ENCODE results near the gene WIPF2.
A peak's percentile ranks its signal among the peaks of the same experiment; 100 is the strongest.
"Not testable (repeated sequence)": the region's sequence is repeated elsewhere in the genome, so short reads cannot be mapped to it uniquely, and the experiment has no call there.

WIPF2 gene

DNA sequence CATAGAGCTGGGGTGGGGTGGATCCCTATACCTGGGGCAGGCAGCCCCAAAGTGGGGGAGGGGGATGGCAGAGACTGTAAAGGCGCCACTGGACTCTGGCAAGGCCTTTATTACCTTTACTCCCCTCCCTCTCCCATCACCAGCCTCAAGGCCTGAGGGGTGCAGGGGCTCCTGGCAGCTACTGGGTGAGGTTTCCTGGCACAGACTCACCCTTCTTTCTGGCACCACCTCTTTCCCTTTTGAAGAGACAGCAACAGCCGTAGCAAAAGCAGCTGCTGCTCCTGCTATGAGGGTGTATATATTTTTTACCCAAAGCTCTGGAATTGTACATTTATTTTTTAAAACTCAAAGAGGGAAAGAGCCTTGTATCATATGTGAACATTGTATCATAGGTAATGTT lies 24.3 kb upstream of the WIPF2 start:
- no peak for DNase-seq

DNA sequence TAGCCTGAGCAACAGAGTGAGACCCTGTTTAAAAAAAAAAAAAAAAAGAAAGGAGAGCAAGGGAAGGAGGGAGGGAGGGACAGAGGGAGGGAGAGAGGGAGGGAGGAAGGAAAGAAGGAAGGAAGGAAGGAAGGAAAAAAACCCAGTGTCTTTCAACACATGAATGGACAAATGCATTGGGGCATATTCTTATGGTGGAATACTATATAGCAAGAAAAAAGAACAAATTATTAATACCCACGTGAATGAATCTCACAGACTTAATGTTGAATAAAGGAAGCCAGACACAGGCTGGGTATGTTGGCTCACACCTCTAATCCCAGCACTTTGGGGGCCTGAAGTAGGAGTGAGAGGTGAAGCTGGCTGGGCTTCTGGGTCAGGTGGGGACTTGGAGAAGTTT lies 21.6 kb upstream of the WIPF2 start:
- no peak for DNase-seq

DNA sequence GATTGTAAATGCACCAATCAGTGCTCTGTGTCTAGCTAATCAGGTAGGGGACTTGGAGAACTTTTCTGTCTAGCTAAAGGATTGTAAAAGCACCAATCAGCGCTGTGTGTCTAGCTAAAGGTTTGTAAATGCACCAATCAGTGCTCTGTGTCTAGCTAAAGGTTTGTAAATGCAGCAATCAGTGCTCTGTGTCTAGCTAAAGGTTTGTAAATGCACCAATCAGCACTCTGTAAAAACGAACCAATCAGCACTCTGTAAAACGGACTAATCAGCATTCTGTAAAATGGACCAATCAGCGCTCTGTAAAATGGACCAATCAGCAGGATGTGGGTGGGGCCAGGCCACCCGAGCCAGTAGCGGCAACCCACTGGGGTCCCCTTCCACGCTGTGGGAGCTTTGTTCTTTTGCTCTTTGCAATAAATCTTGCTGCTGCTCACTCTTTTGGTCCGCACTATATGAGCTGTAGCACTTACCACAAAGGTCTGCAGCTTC lies 21.1 kb upstream of the WIPF2 start:
- peak; percentile 35 for DNase-seq

DNA sequence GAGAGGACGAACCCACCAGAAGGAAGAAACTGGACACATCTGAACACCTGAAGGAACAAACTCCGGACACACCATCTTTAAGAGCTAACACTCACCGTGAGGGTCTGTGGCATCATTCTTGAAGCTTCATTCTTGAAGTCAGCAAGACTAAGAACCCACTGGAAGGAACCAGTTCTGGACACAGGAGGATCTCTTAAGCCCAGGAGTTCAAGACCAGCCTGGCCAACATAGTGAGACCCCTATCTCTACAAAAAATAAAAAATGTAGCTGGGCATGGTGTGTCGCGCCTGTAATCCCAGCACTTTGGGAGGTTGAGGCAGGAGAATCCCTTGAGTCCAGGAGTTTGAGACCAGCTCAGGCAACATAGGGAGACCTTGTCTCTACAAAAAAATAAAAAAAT lies 20.5 kb upstream of the WIPF2 start:
- DNase-seq = no peak

DNA sequence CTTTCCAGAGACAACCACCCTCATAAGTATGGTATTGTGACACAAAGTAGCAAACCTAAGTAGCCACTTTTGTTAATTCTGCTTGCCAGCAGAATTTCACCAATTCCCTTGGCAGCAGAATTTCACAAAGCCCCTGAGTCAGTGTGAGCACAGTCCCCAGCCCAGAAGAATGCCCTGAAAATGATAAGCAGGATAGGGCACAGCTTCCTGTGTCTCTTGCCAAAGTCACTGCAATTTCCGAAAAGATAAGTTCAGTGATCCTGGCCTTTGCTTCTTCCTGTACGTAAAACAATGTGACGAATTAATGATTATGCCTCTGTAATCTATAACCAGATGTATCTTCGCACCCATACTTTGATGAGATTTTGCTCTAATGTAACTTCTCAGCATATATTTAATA lies 16.0 kb upstream of the WIPF2 start:
- DNase-seq = no peak

DNA sequence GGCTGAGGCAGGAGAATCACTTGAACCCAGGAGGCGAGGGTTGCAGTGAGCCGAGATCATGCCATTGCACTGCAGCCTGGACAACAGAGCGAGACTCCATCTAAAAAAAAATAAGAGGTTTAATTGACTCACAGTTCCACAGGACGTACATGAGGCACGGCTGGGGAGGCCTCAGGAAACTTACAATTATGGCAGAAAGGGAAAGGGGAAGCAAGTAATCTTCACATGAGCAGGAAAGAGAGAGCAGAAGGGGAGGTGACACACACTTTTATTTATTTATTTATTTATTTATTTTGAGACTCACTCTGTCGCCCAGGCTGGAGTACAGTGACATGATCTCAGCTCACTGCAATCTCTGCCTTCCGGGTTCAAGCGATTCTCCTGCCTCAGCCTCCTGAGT lies 12.9 kb upstream of the WIPF2 start:
- DNase-seq = not testable (repeated sequence)

DNA sequence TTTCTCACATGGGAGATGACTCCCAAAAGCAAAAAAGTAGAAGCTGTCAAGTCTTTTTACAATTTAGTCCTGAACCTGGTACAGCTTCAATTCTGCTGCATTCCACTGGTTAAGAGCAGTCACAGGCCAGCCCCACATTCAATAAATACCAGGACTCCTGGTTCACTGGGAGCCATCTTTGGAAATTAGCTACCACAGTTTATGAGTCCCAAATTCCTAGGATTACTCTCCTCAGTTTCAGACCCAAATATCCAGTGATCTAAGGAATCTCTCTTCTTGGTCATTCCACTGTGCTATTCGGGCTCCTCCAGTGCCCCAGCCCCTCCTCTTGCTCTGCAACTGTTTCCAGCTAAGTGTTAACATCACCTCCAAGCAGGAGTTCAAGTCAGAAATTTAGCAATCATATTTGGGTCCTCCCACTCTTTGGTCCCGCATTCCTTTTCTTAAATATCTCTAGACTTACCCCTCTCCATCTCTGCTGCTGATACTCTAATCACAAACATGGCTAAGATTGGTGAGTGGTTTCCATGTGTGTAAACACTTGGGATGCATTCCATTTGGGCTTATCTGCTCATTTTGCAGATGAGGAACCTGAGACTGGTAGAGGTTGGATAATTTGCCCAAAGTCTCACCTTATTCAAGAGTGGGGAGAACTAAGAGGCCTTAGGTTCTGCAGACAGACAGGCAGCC lies 9.6 kb upstream of the WIPF2 start:
- no peak for DNase-seq

DNA sequence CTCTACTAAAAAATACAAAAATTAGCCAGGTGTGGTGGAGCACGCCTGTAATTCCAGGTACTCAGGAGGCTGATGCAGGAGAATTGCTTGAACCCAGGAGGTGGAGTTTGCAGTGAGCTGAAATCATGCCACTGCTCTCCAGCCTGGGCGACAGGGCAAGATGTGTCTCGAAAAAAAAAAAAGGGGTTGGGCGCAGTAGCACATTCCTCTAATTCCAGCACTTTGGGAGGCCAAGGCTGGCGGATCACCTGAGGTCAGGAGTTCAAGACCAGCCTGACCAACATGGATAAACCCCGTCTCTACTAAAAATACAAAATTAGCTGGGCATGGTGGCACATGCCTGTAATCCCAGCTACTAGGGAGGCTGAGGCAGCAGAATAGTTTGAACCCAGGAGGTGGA lies 5.2 kb upstream of the WIPF2 start:
- not testable (repeated sequence) for DNase-seq

DNA sequence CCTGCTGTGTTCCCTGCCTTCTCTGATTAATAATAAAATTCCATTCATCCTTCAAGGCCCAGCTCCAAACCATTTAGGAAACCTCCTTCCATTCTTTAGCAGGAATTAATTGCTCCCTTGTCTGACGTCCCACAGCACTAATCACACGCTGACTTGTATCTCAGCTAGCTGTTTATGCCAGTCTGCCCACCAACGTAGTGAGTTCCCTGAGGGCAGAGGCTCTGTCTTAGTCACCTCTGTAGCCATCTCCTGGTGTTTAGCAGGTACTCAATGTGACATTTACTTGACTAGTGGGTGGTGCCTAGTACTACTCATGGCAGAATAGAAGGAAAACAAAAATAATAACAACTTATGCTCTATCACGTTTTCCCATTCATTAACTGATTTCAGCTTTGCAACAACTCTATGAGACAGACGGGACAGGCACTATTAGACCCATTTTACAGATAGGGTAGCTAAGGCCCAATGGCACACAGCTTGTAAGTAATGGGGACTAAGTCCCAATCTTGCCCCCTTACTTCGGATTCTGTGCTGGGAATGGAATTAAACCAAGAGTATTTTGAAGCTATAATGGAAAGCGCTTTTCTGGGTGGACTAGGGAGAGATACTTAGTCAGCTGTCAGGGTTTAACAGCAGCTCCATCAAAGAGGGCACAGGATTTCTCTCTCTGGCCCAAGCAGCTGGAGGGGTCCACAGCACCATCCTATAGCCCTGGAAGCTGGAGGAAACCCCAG lies 931 bp upstream of the WIPF2 start:
- no peak for DNase-seq

DNA sequence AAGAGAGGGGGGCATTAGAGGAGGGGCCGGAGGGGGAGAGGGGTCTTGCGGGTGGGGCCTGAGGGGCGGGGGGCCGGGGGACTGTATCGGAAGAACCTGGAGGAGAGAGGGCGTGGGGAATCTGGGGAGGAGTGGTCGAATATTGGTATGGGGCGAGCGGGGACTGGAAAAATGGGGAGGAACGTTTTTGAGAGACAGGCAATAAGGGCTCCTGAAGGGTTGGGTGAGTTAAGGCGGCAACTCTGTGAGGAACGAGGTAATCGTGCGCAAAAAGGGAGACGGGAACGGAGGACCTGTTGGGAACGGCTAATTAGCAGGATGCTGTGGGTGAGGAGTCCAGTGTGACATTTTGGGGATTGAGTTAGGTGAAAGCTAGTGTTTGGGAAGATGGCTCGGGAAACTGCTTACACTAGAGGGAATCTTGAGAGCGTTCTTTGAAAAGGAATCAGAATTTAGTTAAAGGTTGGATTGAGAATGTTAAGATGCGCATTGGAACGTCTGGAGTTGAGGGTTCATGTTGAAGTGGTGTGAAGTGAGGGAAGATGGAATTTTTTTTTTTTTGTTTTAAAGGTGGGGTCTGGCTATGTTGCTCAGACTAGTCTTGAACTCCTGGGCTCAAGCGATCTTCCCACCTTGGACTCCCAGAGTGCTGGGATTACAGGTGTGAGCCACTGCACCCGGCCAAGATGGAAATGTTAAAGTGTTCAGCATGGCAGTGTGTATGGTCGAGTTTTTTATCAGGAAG lies 662 bp downstream of the WIPF2 start:
- DNase-seq = no peak

DNA sequence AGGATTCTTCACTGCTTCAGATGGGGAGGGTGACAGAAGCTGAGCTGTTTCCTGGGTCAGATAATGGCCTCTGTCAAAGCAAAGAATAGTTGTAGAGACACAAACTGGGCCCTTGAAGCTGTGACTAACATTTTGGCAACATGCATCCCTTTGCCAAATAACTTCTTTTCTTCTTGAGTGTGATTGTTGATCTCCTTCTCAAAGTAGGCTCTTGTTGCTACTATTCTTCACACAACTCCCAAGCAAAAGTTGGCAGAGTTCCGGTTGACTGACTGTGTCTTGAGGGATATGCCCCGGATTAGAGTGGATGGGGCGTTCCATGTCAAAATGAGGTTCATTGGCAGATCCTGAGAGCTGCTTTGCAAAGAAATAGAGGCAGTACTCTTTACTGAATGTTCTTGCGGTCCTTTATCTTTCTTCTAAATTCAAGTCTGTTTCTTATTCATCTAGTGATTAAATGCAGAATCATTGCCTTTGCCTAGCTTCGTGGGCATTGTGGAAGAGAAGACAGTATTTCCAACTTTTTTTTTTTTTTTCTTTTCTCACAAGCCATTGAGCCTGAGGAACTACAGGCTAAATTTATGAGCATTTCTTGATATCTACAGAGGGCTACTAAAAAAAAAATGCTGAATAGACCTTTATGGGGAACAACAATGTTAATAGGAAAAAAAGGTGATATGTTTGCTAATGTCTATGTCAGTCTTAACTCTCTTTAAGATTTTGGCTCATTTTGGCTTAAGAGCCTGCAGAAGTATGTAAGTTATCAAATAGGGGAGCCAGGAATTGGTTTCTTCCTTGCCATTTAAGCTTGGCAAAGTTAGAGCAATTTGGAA lies 5.8 kb downstream of the WIPF2 start:
- no peak for DNase-seq

DNA sequence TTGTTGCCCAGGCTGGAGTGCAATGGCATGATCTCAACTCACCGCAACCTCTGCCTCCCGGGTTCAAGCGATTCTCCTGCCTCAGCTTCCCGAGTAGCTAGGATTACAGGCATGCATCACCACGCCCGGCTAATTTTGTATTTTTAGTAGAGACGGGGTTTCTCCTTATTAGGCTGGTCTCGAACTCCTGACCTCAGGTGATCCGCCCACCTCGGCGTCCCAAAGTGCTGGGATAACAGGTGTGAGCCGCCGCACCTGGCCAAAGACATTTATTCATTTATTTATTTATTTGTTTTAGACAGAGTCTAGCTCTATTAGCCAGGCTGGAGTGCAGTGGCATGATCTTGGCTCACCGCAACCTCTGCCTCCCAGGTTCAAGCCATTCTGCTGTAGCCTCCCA lies 10.0 kb downstream of the WIPF2 start:
- not testable (repeated sequence) for DNase-seq

DNA sequence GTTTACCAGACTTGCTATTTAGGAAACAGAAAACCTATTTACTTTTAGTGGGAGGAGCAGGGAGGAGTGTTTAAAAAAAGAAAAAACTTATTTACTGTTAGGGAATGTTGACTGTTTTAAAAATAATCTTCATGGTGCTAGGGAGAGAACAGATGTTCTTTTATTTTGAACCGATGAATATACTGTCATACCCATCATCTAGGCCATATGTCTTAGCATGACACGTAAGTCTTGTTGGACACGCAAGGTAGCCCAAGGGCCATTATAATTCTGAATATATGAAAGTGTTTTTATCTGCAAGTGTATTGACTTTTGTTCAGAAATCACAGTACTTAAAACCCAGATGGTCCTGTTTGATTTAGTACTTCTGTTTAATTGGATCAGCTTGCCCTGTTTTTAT lies 11.6 kb downstream of the WIPF2 start:
- no peak for DNase-seq

DNA sequence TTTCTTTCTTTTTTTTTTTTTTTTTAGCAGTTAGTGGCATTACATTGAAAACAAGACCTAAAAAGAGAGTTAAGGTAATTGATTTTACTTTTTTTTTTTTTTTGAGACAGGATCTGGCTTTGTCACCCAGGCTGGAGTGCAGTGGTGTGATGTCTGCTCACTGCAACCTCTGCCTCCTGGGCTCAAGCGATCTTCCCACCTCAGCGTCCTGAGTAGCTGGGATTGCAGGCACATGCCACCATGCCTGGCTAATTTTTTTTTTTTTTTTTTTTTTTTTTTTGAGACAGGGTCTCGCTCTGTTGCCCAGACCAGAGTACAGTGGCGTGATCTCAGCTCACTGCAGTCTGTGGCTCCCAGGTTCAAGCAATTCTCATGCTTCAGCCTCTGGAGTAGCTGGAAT lies 12.8 kb downstream of the WIPF2 start:
- DNase-seq = not testable (repeated sequence)

DNA sequence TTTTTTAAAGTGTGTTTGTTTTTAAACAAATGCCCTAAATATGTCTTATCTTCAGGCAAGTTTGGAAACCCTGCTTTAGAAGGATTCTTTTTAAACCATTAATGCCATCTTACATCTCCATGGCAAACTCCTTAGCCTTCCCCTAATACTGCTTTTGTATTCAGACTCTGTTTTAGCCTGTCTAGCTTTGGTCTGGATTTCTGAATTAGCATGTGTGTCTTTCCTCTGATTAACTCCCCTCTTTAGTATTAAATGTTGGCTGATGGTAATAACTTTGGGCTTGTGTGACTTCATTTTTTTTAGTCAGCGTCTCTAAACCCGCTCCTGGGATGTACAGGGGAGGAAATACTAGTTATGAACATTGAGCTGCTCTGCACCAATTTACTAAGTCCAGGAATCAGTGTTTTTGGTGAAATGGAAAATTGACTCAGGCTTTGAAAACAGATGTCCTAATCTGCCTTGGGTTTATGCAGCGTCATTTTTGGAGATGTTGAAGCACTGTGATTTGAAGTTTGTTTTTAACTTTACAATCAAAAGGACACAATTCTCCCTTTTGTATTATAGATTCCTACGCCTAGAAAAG lies 22.2 kb downstream of the WIPF2 start:
- DNase-seq = no peak

DNA sequence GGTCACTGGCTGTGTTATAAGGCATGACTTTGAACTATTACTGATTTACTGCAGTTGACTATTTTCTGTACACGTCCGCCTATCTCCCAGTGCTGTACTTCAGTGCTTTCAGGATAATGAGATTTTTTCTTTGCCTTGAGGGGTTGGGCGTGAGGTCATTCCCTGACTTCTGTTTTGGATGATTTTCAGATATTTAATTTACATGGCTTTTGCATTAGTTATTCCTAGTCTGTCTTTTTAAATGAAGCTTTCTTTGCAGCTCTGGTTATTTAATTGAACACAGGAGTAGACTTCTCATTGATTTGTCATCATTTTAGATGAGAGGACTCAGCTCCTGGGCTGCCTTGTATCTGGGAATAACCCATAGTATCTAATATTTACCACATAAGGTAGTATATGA lies 23.7 kb downstream of the WIPF2 start:
- DNase-seq = no peak

DNA sequence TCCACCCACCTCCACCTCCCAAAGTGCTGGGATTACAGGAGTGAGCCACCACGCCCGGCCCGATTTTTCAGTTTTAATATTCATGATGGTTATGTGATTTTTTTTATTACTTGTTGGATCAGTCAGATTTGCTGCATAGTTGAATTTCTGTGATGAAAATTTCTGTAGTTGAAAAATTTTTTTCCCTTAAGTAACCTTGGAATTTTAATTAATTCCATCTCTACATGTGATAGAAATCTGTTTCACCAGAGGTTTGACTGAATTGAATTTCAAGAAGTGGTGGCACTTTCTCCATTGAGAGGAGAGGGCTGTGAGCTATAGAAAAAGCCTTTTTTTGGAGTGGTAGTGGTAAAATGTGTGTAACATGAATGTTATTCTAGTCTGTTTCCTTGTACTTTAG lies 24.7 kb downstream of the WIPF2 start:
- DNase-seq = no peak

DNA sequence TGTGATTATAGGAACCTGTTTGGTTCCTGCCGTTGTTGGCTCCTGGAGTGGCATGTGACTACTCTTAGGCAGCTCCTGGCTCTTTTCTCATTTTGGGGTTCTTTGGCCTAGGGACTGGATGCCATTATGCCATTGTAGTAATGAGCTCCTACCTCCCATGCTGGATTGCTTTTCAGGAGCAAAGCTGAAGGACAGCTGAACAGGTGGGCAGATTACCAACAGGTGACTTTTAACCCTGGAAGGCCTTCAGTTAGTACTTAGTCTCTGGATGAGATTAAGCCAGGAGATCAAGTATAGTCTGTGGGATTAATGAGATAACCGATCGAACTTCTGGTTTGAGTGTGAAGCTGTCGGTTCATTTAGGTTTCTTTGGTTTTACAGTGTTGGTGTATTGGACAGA lies 25.2 kb downstream of the WIPF2 start:
- no peak for DNase-seq

DNA sequence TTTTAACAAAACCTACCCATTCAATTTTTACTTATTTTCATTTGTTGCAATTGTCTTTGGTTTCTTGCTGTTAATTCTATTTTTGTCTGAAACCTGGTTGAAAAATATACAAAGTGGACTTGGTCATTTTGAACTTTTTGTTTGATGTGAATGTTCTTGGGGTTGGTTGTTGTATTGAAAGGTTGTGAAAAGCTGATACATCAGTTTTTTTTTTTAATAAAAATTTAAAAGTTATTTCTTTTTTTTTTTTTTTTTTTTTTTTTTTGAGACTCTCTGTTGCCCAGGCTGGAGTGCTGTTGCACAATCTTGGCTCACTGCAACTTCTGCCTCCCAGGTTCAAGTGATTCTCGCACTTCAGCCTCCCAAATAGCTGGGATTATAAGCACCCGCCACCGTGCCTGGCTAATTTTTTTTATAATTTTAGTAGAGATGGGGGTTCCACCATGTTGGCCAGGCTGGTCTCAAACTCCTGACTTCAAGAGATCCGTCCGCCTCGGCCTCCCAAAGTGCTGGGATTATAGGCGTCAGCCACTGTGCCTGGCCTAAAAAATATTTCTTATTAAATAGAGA lies 28.9 kb downstream of the WIPF2 start:
- no peak for DNase-seq

DNA sequence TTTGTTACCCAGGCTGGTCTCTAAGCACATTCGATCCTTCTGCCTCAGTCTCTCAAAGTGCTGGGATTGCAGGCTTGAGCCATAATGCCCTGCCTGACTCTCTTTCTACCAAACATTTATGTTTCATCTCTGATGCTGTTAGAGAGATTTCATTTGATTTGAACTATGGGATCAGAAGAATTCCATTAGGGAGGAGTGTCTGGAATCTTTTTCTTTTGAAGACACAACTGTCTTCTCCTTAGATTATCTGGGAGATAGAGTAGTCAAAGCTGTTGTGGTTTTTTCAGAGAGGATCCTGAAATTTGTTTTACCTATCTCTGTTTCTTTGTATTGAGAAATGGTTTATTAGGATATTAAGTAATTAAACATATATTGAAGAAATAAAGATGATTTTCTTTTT lies 29.4 kb downstream of the WIPF2 start:
- no peak for DNase-seq

DNA sequence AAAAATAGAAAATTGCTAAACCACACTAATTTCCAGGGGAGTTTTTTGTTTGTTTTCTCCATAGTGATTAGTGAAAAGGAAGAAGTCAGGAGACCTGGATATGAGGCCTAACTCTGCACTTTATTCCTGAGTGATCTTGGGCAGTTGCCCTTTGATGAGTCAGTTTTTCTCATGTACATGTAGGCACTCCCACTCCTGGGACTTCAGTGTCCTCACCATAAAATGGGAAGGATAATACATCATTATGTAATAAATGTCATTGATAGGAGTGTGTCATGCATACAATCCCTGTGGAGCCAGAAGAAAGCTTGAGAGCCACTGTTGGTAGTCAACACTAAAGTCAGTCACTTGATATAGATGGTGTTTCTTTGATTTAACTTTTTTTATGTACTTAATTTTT lies 32.5 kb downstream of the WIPF2 start:
- no peak for DNase-seq

DNA sequence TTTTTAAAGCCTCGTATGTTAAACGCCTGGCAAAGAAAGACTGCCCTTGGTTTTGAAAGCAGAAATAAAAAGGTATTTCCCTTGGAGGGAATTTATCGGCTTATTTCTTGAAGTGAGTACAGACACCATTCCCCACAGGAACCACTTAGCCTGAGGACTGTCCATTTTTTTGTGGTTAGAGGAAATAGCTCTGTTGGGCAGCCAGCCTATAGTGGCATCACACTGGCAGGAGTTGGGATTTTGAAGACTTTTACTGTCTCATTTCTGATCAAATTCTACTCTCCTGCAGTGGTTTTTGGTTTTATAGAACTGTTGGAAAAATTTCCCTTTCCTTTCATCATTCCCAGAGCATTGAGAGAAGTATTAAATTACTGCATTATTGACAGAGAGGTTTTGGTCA lies 34.5 kb downstream of the WIPF2 start:
- DNase-seq = no peak

Measured in activated T-cell treated with anti-CD3 and anti-CD28 coated beads, Interleukin-2, amount 50 U/mL, for 1 hour (primary cell).